Body of pancreas (tissue), 4 donors: ENCODE data around the gene EXOC3L2.

Source experiments
- POLR2A ChIP-seq, 3 donors: fragments of 450-650 bp; IDR thresholded peaks; one replicate each; pipeline ENCODE4 v1.6.1; 2016; ENCODE audit warnings: antibody characterized with exemption in 3 of 3, mild to moderate bottlenecking in 2 of 3
- TF ChIP-seq, protein P1 (sequence below), 7 experiments: fragments of 450-650 bp in 4 of 7; fragments of 200-600 bp in 3 of 7; sonication (generic) in 3 of 7; IDR thresholded peaks; one replicate each; pipeline ENCODE4 v1.5.1; 2016 to 2019; ENCODE audit warnings: antibody characterized with exemption in 7 of 7

- TF ChIP-seq POLR2A (IDR thresholded peaks at IDR 0.05) = no peak
- TF ChIP-seq, protein P1, sequence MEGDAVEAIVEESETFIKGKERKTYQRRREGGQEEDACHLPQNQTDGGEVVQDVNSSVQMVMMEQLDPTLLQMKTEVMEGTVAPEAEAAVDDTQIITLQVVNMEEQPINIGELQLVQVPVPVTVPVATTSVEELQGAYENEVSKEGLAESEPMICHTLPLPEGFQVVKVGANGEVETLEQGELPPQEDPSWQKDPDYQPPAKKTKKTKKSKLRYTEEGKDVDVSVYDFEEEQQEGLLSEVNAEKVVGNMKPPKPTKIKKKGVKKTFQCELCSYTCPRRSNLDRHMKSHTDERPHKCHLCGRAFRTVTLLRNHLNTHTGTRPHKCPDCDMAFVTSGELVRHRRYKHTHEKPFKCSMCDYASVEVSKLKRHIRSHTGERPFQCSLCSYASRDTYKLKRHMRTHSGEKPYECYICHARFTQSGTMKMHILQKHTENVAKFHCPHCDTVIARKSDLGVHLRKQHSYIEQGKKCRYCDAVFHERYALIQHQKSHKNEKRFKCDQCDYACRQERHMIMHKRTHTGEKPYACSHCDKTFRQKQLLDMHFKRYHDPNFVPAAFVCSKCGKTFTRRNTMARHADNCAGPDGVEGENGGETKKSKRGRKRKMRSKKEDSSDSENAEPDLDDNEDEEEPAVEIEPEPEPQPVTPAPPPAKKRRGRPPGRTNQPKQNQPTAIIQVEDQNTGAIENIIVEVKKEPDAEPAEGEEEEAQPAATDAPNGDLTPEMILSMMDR (IDR thresholded peaks at IDR 0.05) = no peak
Measured at GRCh38 chr19:45290381-45290931, 45.2 kb upstream of the EXOC3L2 start.
